ENCODE results near the gene RAB19.

- TF ChIP-seq NR2F2 (IDR thresholded peaks at IDR 0.05; ENCODE audit: borderline replicate concordance, low read depth) (no peak), ZNF17 (CRISPR knock-in tag; IDR thresholded peaks at IDR 0.05) (no peak), TCF12 (IDR thresholded peaks at IDR 0.05) (no peak), TCF12 (CRISPR knock-in tag; IDR thresholded peaks at IDR 0.05) (no peak), POLR2A (IDR thresholded peaks at IDR 0.05; ENCODE audit: insufficient read depth in 1 of 2, low read depth in 2 of 2, low read length in 2 of 2) (no peak), RNF2 (conservative IDR thresholded peaks at IDR 0.05; ENCODE audit: low read depth) (no peak), NBN (conservative IDR thresholded peaks at IDR 0.05) (no peak), HIVEP1 (CRISPR knock-in tag; IDR thresholded peaks at IDR 0.05) (no peak)
- TF ChIP-seq, protein P1, sequence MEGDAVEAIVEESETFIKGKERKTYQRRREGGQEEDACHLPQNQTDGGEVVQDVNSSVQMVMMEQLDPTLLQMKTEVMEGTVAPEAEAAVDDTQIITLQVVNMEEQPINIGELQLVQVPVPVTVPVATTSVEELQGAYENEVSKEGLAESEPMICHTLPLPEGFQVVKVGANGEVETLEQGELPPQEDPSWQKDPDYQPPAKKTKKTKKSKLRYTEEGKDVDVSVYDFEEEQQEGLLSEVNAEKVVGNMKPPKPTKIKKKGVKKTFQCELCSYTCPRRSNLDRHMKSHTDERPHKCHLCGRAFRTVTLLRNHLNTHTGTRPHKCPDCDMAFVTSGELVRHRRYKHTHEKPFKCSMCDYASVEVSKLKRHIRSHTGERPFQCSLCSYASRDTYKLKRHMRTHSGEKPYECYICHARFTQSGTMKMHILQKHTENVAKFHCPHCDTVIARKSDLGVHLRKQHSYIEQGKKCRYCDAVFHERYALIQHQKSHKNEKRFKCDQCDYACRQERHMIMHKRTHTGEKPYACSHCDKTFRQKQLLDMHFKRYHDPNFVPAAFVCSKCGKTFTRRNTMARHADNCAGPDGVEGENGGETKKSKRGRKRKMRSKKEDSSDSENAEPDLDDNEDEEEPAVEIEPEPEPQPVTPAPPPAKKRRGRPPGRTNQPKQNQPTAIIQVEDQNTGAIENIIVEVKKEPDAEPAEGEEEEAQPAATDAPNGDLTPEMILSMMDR (CRISPR knock-in tag; IDR thresholded peaks at IDR 0.05) = no peak
- TF ChIP-seq, protein P2, sequence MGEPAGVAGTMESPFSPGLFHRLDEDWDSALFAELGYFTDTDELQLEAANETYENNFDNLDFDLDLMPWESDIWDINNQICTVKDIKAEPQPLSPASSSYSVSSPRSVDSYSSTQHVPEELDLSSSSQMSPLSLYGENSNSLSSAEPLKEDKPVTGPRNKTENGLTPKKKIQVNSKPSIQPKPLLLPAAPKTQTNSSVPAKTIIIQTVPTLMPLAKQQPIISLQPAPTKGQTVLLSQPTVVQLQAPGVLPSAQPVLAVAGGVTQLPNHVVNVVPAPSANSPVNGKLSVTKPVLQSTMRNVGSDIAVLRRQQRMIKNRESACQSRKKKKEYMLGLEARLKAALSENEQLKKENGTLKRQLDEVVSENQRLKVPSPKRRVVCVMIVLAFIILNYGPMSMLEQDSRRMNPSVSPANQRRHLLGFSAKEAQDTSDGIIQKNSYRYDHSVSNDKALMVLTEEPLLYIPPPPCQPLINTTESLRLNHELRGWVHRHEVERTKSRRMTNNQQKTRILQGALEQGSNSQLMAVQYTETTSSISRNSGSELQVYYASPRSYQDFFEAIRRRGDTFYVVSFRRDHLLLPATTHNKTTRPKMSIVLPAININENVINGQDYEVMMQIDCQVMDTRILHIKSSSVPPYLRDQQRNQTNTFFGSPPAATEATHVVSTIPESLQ (CRISPR knock-in tag; conservative IDR thresholded peaks at IDR 0.05) = no peak
- TF ChIP-seq, protein P3, sequence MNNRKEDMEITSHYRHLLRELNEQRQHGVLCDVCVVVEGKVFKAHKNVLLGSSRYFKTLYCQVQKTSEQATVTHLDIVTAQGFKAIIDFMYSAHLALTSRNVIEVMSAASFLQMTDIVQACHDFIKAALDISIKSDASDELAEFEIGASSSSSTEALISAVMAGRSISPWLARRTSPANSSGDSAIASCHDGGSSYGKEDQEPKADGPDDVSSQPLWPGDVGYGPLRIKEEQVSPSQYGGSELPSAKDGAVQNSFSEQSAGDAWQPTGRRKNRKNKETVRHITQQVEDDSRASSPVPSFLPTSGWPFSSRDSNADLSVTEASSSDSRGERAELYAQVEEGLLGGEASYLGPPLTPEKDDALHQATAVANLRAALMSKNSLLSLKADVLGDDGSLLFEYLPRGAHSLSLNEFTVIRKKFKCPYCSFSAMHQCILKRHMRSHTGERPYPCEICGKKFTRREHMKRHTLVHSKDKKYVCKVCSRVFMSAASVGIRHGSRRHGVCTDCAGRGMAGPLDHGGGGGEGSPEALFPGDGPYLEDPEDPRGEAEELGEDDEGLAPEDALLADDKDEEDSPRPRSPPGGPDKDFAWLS (CRISPR knock-in tag; IDR thresholded peaks at IDR 0.05; ENCODE audit: borderline replicate concordance) = no peak
Observed at GRCh38 chr7:140433396-140433795, 29.5 kb downstream of the RAB19 start.

Data from HepG2 (cell line).